Measurements from ENCODE around the gene GREB1. TPM values are rescaled to one million over a fixed set of nuclear protein-coding genes. Genes with fewer than 3 reads are reported as not detected.
"Not testable (repeated sequence)": the region's sequence is repeated elsewhere in the genome, so short reads cannot be mapped to it uniquely, and the experiment has no call there.

Gene GREB1
- total RNA-seq, 4 donors from 2014 or later: 8.1 to 74.3 (median 26.7) TPM

DNA sequence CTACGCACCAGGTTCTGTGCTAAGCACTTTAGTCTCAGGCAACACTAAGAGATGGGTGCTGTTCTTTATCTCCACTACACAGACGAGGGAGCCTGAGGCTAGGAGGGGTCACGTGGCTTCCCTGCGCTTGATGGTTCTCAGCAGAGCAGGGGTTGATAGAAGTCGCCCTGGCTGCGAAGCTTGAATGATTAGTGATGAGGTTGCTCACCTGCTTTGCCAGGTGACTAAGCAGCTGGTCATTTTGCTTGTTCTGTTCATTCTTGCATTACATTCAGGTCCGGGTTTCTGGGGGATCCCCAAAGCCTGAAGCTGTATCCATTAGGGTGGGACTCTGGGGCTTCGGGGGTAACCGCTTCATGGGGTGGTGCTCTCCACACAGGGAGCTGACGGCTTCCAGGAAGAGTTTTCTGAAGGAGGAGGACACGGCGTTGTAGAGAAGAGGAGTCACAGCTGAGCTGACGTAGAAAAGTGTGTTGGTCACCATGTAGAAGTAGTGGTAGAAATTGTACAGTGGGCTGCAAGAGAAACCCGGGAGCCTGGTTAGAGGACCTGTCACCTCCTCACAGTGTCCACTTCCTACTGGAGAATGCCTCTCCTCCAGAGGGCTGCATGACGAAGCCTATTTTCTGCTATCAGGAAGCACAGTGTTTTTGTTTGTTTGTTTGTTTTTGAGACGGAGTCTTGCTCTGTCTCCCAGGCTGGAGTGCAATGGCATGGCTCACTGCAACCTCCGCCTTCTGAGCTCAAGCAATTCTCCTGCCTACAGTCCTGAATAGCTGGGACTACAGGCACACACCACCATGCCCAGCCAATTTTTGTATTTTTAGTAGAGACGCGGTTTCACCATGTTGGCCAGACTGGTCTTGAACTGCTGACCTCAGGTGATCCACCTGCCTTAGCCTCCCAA, 124.6 kb downstream of the GREB1 start:
- Histone ChIP-seq H3K4me3 (no peak overlapping the region), H3K27ac (no peak overlapping the region), H3K9me3 (peaks cover 0 to 11% (median 0%) of the 10 kb centered on the region in 4 donors), H3K27me3 (no peaks in the 10 kb centered on the region), H3K4me1 (peaks cover 0 to 2% (median 0%) of the 10 kb centered on the region in 4 donors), H3K36me3 (no peaks in the 10 kb centered on the region)
- DNase-seq (ENCODE audit: low spot score in 2 of 2): no peak
- TF ChIP-seq EP300 (IDR thresholded peaks at IDR 0.05): no peak
- TF ChIP-seq, protein P1, sequence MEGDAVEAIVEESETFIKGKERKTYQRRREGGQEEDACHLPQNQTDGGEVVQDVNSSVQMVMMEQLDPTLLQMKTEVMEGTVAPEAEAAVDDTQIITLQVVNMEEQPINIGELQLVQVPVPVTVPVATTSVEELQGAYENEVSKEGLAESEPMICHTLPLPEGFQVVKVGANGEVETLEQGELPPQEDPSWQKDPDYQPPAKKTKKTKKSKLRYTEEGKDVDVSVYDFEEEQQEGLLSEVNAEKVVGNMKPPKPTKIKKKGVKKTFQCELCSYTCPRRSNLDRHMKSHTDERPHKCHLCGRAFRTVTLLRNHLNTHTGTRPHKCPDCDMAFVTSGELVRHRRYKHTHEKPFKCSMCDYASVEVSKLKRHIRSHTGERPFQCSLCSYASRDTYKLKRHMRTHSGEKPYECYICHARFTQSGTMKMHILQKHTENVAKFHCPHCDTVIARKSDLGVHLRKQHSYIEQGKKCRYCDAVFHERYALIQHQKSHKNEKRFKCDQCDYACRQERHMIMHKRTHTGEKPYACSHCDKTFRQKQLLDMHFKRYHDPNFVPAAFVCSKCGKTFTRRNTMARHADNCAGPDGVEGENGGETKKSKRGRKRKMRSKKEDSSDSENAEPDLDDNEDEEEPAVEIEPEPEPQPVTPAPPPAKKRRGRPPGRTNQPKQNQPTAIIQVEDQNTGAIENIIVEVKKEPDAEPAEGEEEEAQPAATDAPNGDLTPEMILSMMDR (IDR thresholded peaks at IDR 0.05): no peak
- no peak for TF ChIP-seq POLR2A (IDR thresholded peaks at IDR 0.05)
- 82 to 87% methylated on average over 19 of the region's 19 CpGs for WGBS, 2 donors

DNA sequence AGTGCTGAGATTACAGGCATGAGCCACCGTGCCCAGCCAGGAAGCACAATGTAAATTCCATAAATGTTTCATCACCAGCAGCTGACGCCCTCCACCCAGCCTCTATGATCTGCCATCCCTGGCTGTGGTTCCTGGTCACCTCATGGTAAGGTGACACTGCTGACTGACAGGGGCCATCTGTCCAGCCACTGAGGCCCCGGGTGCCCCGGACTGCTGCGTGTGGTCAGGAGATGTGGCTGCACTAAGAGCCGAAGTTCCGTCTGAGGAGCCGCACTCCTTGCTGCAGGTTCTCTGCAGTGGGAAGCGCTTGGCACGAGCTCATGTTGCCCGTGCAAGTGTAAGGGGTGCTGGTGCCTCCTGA, 125.2 kb downstream of the GREB1 start:
- H3K9me3 ChIP-seq: peaks cover 0 to 11% (median 0%) of the 10 kb centered on the region in 4 donors
- no peak overlapping the region for H3K4me3 ChIP-seq
- TF ChIP-seq, protein P1 (IDR thresholded peaks at IDR 0.05): no peak
- TF ChIP-seq EP300 (IDR thresholded peaks at IDR 0.05) (no peak), POLR2A (IDR thresholded peaks at IDR 0.05) (no peak)
- 78 to 87% methylated on average over 11 of the region's 11 CpGs for WGBS, 2 donors
- H3K27ac ChIP-seq: no peak overlapping the region
- DNase-seq (ENCODE audit: low spot score in 2 of 2): no peak
- H3K36me3 ChIP-seq: no peaks in the 10 kb centered on the region
- no peaks in the 10 kb centered on the region for H3K27me3 ChIP-seq
- no peaks in the 10 kb centered on the region for H3K4me1 ChIP-seq

DNA sequence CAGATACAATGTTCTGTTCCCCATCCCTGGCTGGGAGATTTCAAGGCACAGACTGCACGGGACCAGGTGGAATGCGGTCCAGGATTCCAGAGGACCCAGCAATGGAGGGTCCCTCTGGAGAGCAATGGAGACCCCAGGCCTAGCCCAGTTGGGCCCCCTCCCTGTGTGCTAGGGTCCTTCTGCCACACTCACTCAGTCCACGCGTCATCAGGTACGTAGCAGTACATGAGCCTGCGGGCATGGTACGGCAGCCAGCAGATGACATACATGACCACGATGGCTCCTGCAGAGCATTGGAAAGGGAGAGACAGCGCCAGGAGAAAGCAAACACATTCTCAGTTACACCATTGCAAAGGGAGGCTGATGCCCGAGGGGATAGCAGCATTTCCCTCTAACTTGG, 126.0 kb downstream of the GREB1 start:
- peaks cover 0 to 11% (median 0%) of the 10 kb centered on the region in 4 donors for H3K9me3 ChIP-seq
- no peaks in the 10 kb centered on the region for H3K4me1 ChIP-seq
- H3K36me3 ChIP-seq: no peaks in the 10 kb centered on the region
- TF ChIP-seq, protein P1 (IDR thresholded peaks at IDR 0.05): no peak
- TF ChIP-seq POLR2A (IDR thresholded peaks at IDR 0.05) (no peak), EP300 (IDR thresholded peaks at IDR 0.05) (no peak)
- no peaks in the 10 kb centered on the region for H3K27me3 ChIP-seq
- no peak overlapping the region for H3K4me3 ChIP-seq
- WGBS, 2 donors: 94% methylated on average over 10 of the region's 10 CpGs
- no peak for DNase-seq (ENCODE audit: low spot score in 2 of 2)
- H3K27ac ChIP-seq: no peak overlapping the region

DNA sequence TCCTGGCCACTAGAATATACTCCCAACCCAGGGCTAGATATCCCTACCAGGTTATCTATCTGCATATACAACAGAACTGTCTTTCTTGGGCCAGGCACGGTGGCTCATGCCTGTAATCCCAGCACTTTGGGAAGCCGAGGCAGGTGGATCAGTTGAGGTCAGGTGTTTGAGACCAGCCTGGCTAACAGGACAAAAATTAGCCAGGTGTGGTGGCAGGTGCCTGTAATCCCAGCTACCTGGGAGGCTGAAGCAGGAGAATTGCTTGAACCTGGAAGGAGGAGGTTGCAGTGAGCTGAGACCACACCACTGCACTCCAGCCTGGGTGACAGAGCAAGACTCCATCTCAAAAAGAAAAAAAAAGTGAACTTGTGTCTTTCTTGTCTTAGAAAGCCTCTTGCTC, 126.6 kb downstream of the GREB1 start:
- not testable (repeated sequence) for H3K27me3 ChIP-seq; H3K4me3 ChIP-seq; H3K27ac ChIP-seq; DNase-seq (ENCODE audit: low spot score in 2 of 2); H3K4me1 ChIP-seq; H3K36me3 ChIP-seq
- peaks cover 0 to 11% (median 0%) of the 10 kb centered on the region in 4 donors for H3K9me3 ChIP-seq
- 89 to 100% methylated on average over 2 of the region's 2 CpGs for WGBS, 2 donors

DNA sequence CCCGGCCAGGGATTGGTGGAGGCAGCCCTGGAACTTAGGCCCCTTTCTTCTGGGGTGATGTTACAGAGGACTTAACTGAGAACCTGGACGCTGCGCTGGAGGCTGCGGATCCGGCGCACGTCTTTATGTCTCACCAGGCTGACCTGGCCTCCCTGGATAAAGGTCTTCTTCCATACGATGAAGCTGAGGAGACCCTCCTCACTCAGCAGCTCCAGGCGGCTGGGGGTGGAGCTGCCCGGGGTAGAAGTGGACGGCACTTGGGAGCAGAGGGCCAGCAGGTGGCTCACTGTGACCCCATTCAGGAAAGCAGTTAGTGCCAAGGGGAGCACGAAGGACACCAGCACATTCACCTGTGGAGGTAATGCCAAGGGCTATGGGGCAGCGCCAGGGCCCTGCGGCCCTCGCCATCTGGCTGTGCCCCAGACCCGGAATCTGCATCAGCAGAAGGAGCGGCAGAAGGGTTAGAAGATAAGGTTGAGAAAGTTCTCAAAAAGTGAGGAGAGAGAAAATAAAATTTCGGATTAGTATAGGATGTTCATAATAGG, 128.1 kb downstream of the GREB1 start:
- H3K4me1 ChIP-seq: no peaks in the 10 kb centered on the region
- no peak for DNase-seq (ENCODE audit: low spot score in 2 of 2)
- H3K27me3 ChIP-seq: no peaks in the 10 kb centered on the region
- TF ChIP-seq, protein P1 (IDR thresholded peaks at IDR 0.05): no peak
- no peak for TF ChIP-seq EP300 (IDR thresholded peaks at IDR 0.05)
- H3K36me3 ChIP-seq: no peaks in the 10 kb centered on the region
- WGBS, 2 donors: 84 to 85% methylated on average over 16 to 18 of the region's 18 CpGs
- no peak overlapping the region for H3K27ac ChIP-seq
- peaks cover 0 to 11% (median 0%) of the 10 kb centered on the region in 4 donors for H3K9me3 ChIP-seq
- H3K4me3 ChIP-seq: no peak overlapping the region

Measured in tibial nerve (tissue), 4 donors.